Lower leg skin (tissue), 4 donors: ENCODE results near the gene GPR180. TPM values are rescaled to one million over a fixed set of nuclear protein-coding genes. Genes with fewer than 3 reads are reported as not detected.

Experiments
- DNase-seq, 2 donors: peaks; one replicate each; pipeline ENCODE4 v3.0.0-alpha.2; 2019; ENCODE audit warnings: low spot score in 2 of 2
- H3K4me3 ChIP-seq: fragments of 200-600 bp; sonication (generic); 2 replicates; pipeline ENCODE4 v1.5.1; 2017; ENCODE audit warnings: mild to moderate bottlenecking, low read depth; ENCODE audit not compliant: poor library complexity, severe bottlenecking
- POLR2A ChIP-seq, 2 donors: fragments of 450-650 bp; IDR thresholded peaks; one replicate each; pipeline ENCODE4 v1.6.1; 2016 to 2017; ENCODE audit warnings: antibody characterized with exemption in 2 of 2, mild to moderate bottlenecking in 1 of 2, moderate library complexity in 1 of 2
- WGBS, 2 donors: methylation state at CpG; one replicate each; pipeline ENCODE4 v1.1.5; 2018; 5-methylcytosine and 5-hydroxymethylcytosine counted together
- intact Hi-C: fragments of 100-400 bp; cut with DNase I; formaldehyde crosslinking; loops from one replicate; pipeline ENCODE4 v1.15.0; 2023; ENCODE audit warnings: low total_unique reads
- total RNA-seq, 4 donors: library from RNA; depleted of rRNA; stranded (reverse); fragments of >200 nt; gene quantifications; one replicate each; pipeline ENCODE4 v1.1.0, GENCODE V29; 2016
- TF ChIP-seq, protein P1 (sequence below), 3 donors: fragments of 450-650 bp; IDR thresholded peaks; one replicate each; pipeline ENCODE4 v1.5.1; 2016; ENCODE audit warnings: antibody characterized with exemption in 3 of 3, mild to moderate bottlenecking in 3 of 3, moderate library complexity in 2 of 3

The GPR180 gene
- total RNA-seq: 1 to 10 TPM; 1.8 to 2.5 (median 2.2) TPM

- intact Hi-C loops: no loop called here
These were observed at the start of gene GPR180 for GRCh38 chr13:94601446-94602431. Gene GPR180 (plus strand): TSS chr13:94601857. CDS start chr13:94601928, 71 bp downstream.

DNA sequence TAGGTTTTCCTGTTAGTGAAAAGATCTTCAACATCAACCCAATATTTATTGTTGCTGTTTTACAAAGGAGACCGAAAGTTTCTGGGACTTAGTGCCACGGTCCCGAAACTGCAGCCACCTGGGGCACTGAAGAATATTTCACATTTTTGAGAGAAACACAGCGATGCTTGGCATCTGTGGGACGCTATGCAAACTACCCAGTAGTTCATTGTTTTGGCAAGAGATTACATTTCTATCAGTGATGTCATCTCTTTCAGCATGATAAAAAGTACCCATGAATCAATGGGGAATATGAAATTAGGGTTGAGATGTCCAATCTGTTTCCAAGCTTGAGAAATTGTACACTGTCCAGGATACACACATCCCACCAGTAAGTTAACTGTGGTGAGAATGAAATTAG lies 49.6 kb upstream of the GPR180 start:
- intact Hi-C loops: no loop called here
- WGBS, 2 donors: 80 to 86% methylated on average over 5 of the region's 5 CpGs
- TF ChIP-seq POLR2A (IDR thresholded peaks at IDR 0.05): no peak
- TF ChIP-seq, protein P1, sequence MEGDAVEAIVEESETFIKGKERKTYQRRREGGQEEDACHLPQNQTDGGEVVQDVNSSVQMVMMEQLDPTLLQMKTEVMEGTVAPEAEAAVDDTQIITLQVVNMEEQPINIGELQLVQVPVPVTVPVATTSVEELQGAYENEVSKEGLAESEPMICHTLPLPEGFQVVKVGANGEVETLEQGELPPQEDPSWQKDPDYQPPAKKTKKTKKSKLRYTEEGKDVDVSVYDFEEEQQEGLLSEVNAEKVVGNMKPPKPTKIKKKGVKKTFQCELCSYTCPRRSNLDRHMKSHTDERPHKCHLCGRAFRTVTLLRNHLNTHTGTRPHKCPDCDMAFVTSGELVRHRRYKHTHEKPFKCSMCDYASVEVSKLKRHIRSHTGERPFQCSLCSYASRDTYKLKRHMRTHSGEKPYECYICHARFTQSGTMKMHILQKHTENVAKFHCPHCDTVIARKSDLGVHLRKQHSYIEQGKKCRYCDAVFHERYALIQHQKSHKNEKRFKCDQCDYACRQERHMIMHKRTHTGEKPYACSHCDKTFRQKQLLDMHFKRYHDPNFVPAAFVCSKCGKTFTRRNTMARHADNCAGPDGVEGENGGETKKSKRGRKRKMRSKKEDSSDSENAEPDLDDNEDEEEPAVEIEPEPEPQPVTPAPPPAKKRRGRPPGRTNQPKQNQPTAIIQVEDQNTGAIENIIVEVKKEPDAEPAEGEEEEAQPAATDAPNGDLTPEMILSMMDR (IDR thresholded peaks at IDR 0.05): no peak
- no peak for DNase-seq
- H3K4me3 ChIP-seq: no peak overlapping the region

More at GRCh38 chr13:94601446-94602431, at the start of gene GPR180:
- 0 to 1% methylated on average over 34 to 38 of the region's 71 CpGs for WGBS, 2 donors
- H3K4me3 ChIP-seq: peak within 1 kb of the TSS; percentile 78
- TF ChIP-seq, protein P1 (IDR thresholded peaks at IDR 0.05): no peak
- TF ChIP-seq POLR2A (IDR thresholded peaks at IDR 0.05): no peak
- peak; percentile 95 to 99 for DNase-seq

DNA sequence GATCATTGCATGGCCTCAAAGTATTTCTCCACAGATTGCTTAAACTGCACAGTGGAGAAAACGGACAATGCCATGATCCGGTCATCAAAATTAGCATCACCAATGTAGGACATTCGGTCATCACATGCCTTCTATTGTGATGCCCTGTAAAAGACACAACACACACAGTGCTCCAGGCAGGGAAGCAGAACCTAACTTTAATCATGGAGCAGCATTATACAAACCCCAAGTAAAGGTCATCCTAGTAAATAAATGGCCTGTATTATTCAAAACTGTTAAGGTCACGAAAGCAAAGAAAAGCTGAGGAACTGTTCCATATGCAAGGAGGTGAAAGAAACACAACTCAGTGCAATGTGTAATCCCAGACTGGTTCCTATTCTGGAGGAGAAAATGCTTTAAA lies 47.9 kb upstream of the GPR180 start:
- H3K4me3 ChIP-seq: no peak overlapping the region
- 85 to 91% methylated on average over 4 of the region's 4 CpGs for WGBS, 2 donors
- no peak for DNase-seq
- TF ChIP-seq, protein P1 (IDR thresholded peaks at IDR 0.05): no peak
- intact Hi-C loops: no loop called here

DNA sequence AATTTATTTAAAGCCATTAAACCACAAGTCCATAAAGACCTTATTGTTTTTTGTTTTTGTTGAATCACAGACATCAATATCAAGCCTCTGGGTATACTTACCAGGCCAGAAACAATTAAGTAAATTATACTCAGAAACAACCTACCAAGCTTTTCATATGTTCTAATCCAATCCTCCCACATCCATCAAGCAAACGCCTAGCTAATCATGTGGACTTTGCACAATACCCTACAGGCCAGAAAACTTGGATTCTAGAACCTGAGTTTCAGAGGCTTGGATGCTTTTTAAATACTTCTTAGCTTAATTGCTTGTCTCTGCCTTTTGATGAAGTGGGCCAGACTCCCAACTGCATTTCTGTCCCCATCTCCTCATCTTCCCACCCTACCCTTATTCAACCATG lies 45.6 kb upstream of the GPR180 start:
- no peak overlapping the region for H3K4me3 ChIP-seq
- DNase-seq: no peak
- intact Hi-C loops: no loop called here
- WGBS, 2 donors: 41 to 48% methylated on average over 1 of the region's 1 CpG
- TF ChIP-seq, protein P1 (IDR thresholded peaks at IDR 0.05): no peak

DNA sequence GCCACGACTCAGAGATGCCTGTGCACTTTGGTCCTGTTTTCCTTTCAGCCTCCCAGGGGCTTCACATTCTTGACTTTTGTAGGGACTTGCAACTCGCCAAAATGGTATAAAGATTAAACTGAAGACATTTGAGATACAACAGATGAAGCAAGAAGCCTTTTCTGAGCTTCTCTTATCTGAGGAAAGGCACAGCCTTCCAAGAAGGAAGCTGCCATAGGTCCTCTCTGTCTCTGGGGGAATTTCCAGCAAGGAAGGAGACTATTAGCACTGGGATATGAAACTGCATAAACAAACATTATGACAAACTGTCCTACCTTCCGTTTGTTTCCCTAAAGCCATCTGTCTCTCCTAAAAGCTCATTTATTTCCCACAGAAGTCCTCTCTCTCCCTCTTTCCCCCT lies 45.0 kb upstream of the GPR180 start:
- TF ChIP-seq POLR2A (IDR thresholded peaks at IDR 0.05): no peak
- TF ChIP-seq, protein P1 (IDR thresholded peaks at IDR 0.05): no peak
- 70 to 72% methylated on average over 3 of the region's 3 CpGs for WGBS, 2 donors
- H3K4me3 ChIP-seq: no peak overlapping the region
- DNase-seq: no peak
- intact Hi-C loops: no loop called here
